Cardiac atrium fibroblast (primary cell): ENCODE results near the gene THNSL1. TPM values are rescaled to one million over a fixed set of nuclear protein-coding genes. Genes with fewer than 3 reads are reported as not detected.

Experiments
- total RNA-seq: library from RNA; depleted of rRNA; stranded (reverse); fragments of >200 nt; gene quantifications from 2 replicates; pipeline ENCODE4 v1.2.3, GENCODE V29; 2015

Gene THNSL1, protein sequence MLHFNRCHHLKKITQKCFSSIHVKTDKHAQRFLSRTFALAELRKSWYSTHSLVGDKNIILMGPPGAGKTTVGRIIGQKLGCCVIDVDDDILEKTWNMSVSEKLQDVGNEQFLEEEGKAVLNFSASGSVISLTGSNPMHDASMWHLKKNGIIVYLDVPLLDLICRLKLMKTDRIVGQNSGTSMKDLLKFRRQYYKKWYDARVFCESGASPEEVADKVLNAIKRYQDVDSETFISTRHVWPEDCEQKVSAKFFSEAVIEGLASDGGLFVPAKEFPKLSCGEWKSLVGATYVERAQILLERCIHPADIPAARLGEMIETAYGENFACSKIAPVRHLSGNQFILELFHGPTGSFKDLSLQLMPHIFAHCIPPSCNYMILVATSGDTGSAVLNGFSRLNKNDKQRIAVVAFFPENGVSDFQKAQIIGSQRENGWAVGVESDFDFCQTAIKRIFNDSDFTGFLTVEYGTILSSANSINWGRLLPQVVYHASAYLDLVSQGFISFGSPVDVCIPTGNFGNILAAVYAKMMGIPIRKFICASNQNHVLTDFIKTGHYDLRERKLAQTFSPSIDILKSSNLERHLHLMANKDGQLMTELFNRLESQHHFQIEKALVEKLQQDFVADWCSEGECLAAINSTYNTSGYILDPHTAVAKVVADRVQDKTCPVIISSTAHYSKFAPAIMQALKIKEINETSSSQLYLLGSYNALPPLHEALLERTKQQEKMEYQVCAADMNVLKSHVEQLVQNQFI
- total RNA-seq, result 2.2 and 3.6 TPM in 2 replicates

DNA sequence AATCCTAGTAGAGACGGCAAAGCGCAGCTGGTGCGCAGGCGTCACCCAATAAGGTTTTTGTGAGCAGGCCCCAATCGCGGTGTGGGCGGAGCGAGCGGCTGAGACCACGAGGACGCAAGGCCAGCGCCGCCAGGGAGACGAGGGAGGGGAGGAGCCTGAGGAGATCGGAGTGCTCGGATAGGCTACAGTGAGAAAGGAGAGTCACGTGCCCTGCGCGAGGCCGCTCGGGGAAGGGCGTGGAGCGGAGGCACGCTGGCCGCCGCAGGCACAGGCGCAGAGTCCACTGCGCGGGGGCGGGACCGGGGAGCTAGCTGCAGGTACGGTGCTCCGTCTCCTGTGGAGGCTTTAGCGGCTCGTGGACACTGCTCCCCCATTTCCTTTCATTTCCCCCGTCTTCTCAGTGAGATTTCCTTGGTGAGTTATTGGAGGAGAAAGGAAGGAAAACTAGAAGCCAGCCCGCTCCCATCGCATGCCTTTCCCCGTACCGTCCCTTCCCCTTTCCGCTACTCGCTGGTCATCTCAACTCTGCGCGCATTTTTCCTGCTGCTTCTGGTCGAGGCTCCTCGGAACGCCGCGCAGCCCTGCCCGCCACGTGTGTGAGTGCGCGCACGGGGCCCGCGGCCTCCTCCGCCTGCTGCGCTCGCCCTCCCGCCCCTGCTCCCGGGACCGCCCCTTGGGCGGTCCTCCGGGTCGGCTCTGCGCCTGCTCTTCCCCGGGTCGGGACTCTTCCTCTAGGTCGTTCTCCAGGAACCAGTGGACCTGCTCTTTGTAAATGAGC is at the start of gene THNSL1:
THNSL1 (plus strand) TSS at position 237 of the 778 bp plus-strand sequence. CDS start 6,612 bp downstream, outside the sequence.

DNA sequence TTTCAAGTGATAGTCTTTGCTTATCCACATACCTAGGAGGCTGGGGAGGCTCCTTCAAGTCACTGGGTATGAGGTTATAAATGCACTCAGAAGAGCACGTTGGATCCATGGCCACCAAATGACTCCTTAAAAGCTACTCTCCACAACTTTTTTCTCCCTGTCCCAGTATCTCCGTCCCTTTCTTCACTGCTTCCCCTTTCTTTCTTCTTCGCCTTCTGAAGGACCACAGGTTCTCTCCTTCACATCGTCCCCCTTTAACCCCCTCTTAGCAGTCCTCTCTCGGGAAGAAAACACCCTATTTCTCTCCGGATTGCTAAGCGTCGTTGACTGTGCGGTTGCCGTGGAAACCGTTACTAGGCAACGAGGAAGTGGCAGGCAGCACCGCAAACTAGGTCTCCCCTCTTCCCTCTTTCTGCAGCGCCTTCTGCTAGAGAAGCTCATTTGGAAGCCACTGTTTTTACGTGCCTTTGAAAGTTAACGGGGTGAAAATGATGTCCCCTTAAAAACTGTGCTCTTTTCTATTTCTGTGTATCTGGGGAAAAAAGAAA is 510 bp upstream of the THNSL1 start, which contains the start of gene ENKUR:
ENKUR (minus strand) TSS at position 331 of the 548 bp plus-strand sequence; CDS start at position 109, 222 bp downstream.

Other genes starting within 250 kb of the THNSL1 start
- 11.4 and 14.6 TPM in 2 replicates for gene PRTFDC1, start 64.0 kb upstream of the THNSL1 start, total RNA-seq
- not detected in 2 replicates for gene ENKUR, start 454 bp upstream of the THNSL1 start, total RNA-seq
- gene GPR158, start 158.4 kb downstream of the THNSL1 start, total RNA-seq, result 4.9 and 10.3 TPM in 2 replicates